Activated CD4-positive, alpha-beta T cell treated with anti-CD3 and anti-CD28 coated beads for 36 hours (primary cell): ENCODE measurements around the gene ZNF335. TPM values are rescaled to one million over a fixed set of nuclear protein-coding genes. Genes with fewer than 3 reads are reported as not detected.
A peak's percentile ranks its signal among the peaks of the same experiment; 100 is the strongest.

Experiments
- ATAC-seq: fragments of 200-7000 bp; cut with Tn5 transposase; one replicate; pipeline ENCODE4 v1.10.0; 2021; ENCODE audit warnings: mild to moderate bottlenecking, moderate library complexity
- CTCF ChIA-PET: fragments of 350-600 bp; sonication (Branson Sonifier 250); formaldehyde crosslinking; loops from one replicate; lab custom pipeline; 2021; ENCODE audit warnings: antibody characterized with exemption; lab: Charles Lee
- POLR2A ChIA-PET: fragments of 350-600 bp; sonication (Branson Sonifier 250); formaldehyde crosslinking; loops from one replicate; lab custom pipeline; 2021; ENCODE audit warnings: antibody characterized with exemption, inconsistent platforms; lab: Charles Lee
- DNase-seq: peaks from one replicate; pipeline ENCODE4 v3.0.0-alpha.2; 2020
- H3K27ac Mint-ChIP-seq: one replicate; pipeline ENCODE4 v1.8.0; 2021; ENCODE audit warnings: mixed read lengths
- H3K27me3 Mint-ChIP-seq: one replicate; pipeline ENCODE4 v1.8.0; 2021; ENCODE audit warnings: mixed read lengths
- H3K36me3 Mint-ChIP-seq: one replicate; pipeline ENCODE4 v1.8.0; 2021; ENCODE audit warnings: low read depth, mixed read lengths
- H3K4me1 Mint-ChIP-seq: one replicate; pipeline ENCODE4 v1.8.0; 2021; ENCODE audit warnings: mixed read lengths
- H3K4me3 Mint-ChIP-seq: one replicate; pipeline ENCODE4 v1.8.0; 2021; ENCODE audit warnings: mild to moderate bottlenecking, moderate library complexity, mixed read lengths
- H3K9me3 Mint-ChIP-seq: one replicate; pipeline ENCODE4 v1.8.0; 2021; ENCODE audit warnings: low read depth, mixed read lengths
- intact Hi-C, 2 experiments: fragments of 100-400 bp; cut with DNase I in 1 of 2; cut with micrococcal nuclease in 1 of 2; formaldehyde crosslinking; loops; one replicate each; pipeline versions ENCODE4 v1.14.2 to v1.15.1; 2022 to 2024; cut with DNase I, micrococcal nuclease
- total RNA-seq, 2 experiments: library from RNA; stranded (reverse); gene quantifications; one replicate each; pipeline ENCODE4 v1.2.3, GENCODE V29; 2021

ZNF335 gene
- total RNA-seq, 2 experiments from 2014 or later = 27.4 to 28.9 TPM

GRCh38 chr20:45950330-45950646 is 21.7 kb downstream of the ZNF335 start:
- ChIA-PET POLR2A (interaction anchor here (0.8 kb wide), 1 partner anchor 133 kb away, joined by 3 read pairs; no protein-coding TSS in a partner anchor), CTCF (interaction anchor here (0.6 to 1.2 kb wide), 4 partner anchors 10 to 151 kb away, joined by 3 to 5 read pairs (median 4); no protein-coding TSS in a partner anchor)
- no peaks in the 10 kb centered on the region for H3K9me3 Mint-ChIP-seq
- peaks cover 3% of the 10 kb centered on the region for H3K4me1 Mint-ChIP-seq
- H3K27me3 Mint-ChIP-seq = no peaks in the 10 kb centered on the region
- ATAC-seq = no peak
- H3K36me3 Mint-ChIP-seq = peaks cover 35% of the 10 kb centered on the region
- H3K27ac Mint-ChIP-seq = no peak overlapping the region
- H3K4me3 Mint-ChIP-seq = no peak overlapping the region
- no peak for DNase-seq
- intact Hi-C loops = no loop called here

- DNase-seq = no peak
- H3K4me1 Mint-ChIP-seq = peaks cover 3% of the 10 kb centered on the region
- H3K27me3 Mint-ChIP-seq = no peaks in the 10 kb centered on the region
- no peak overlapping the region for H3K4me3 Mint-ChIP-seq
- no peak overlapping the region for H3K27ac Mint-ChIP-seq
- H3K9me3 Mint-ChIP-seq = no peaks in the 10 kb centered on the region
- CTCF ChIA-PET = interaction anchor here (0.6 to 1.2 kb wide), 6 partner anchors 14 to 507 kb away, joined by 3 to 5 read pairs (median 4); no protein-coding TSS in a partner anchor
- POLR2A ChIA-PET = interaction anchor here (0.6 to 2.0 kb wide), 2 partner anchors 11 to 136 kb away, joined by 3 to 4 read pairs; no protein-coding TSS in a partner anchor
- peaks cover 37% of the 10 kb centered on the region for H3K36me3 Mint-ChIP-seq
- ATAC-seq = no peak
- intact Hi-C loops = no loop called here
Measured at GRCh38 chr20:45949542-45950329, 22.3 kb downstream of the ZNF335 start.

- H3K27me3 Mint-ChIP-seq = no peaks in the 10 kb centered on the region
- no peak overlapping the region for H3K27ac Mint-ChIP-seq
- H3K4me1 Mint-ChIP-seq = peaks cover 10% of the 10 kb centered on the region
- no peak overlapping the region for H3K4me3 Mint-ChIP-seq
- H3K9me3 Mint-ChIP-seq = no peaks in the 10 kb centered on the region
- no peak for DNase-seq
- intact Hi-C loops = no loop called here
- no peak for ATAC-seq
- ChIA-PET CTCF (interaction anchor here (0.6 to 1.0 kb wide), 4 partner anchors 25 to 563 kb away, joined by 3 to 5 read pairs (median 3); no protein-coding TSS in a partner anchor), POLR2A (interaction anchor here (0.6 to 2.0 kb wide), 3 partner anchors 12 to 135 kb away, joined by 3 to 4 read pairs (median 3); no protein-coding TSS in a partner anchor)
- peaks cover 43% of the 10 kb centered on the region for H3K36me3 Mint-ChIP-seq
Measured at GRCh38 chr20:45948742-45949541, 23.1 kb downstream of the ZNF335 start.

DNA sequence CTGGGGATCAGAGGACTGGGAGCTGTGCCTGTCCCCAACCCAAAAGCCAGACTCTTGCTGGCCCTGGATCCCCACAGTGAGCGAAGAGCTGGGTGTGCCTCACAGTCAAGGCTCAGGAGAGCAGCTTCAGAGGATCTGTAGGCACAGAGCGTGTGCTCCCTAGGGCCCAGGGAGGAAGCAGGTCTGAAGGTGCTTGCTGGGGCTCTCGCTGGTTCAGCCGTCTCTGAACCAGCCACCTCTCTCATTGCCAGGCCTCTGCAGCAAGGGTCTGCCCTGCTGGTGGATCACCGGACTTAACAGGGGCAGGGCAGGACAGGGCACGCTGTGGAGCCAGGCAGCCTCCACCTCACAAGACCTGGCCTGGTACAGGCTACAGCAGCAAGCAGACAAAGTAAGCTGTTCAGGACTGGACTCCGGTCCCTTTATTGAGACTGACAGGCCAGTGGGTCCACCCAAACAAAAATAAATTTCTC is 23.7 kb downstream of the ZNF335 start:
- intact Hi-C loops = no loop called here
- no peak overlapping the region for H3K27ac Mint-ChIP-seq
- H3K27me3 Mint-ChIP-seq = no peaks in the 10 kb centered on the region
- peaks cover 16% of the 10 kb centered on the region for H3K4me1 Mint-ChIP-seq
- H3K36me3 Mint-ChIP-seq = peaks cover 44% of the 10 kb centered on the region
- DNase-seq (no peak), ATAC-seq (no peak)
- ChIA-PET POLR2A (interaction anchor here (0.7 to 2.0 kb wide), 2 partner anchors 13 to 124 kb away, joined by 3 to 4 read pairs; no protein-coding TSS in a partner anchor), CTCF (interaction anchor here (0.7 to 0.8 kb wide), 2 partner anchors 22 to 563 kb away, joined by 3 to 5 read pairs; no protein-coding TSS in a partner anchor)
- no peak overlapping the region for H3K4me3 Mint-ChIP-seq
- H3K9me3 Mint-ChIP-seq = no peaks in the 10 kb centered on the region

DNA sequence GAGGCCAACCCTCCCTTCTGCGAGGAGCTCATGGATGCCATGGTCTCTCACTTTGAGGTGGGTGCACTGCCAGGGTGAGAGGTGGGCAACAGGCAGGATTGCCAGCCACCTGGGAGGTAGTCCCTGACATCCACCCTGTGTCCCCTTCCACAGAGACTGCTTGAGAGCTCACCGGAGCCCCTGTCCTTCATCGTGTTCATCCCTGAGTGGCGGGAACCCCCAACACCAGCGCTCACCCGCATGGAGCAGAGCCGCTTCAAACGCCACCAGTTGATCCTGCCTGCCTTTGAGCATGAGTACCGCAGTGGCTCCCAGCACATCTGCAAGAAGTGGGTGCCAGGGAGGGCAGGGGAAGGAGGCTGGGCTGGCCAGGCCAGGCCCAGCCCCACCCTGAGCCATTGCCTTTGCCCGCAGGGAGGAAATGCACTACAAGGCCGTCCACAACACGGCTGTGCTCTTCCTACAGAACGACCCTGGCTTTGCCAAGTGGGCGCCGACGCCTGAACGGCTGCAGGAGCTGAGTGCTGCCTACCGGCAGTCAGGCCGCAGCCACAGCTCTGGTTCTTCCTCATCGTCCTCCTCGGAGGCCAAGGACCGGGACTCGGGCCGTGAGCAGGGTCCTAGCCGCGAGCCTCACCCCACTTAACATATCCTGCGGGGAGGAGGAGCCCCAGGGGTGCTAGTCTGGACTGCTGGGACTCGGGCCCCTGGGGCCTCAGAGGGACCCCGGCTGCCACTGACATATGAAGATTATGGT is 24.7 kb downstream of the ZNF335 start:
- POLR2A ChIA-PET = interaction anchor here (0.6 to 1.8 kb wide), 3 partner anchors 12 to 134 kb away, joined by 3 to 11 read pairs (median 4); partner anchors contain the start of gene PCIF1
- H3K36me3 Mint-ChIP-seq = peaks cover 47% of the 10 kb centered on the region

GRCh38 chr20:45946149-45946970 is 25.6 kb downstream of the ZNF335 start:
- Mint-ChIP-seq H3K27me3 (no peaks in the 10 kb centered on the region), H3K4me3 (no peak overlapping the region), H3K4me1 (peaks cover 16% of the 10 kb centered on the region), H3K27ac (peak overlapping the region; percentile 29), H3K9me3 (no peaks in the 10 kb centered on the region), H3K36me3 (peaks cover 39% of the 10 kb centered on the region)
- intact Hi-C loops = no loop called here
- DNase-seq (peak; percentile 57), ATAC-seq (peak; percentile 62)
- POLR2A ChIA-PET = interaction anchor here (0.7 to 1.8 kb wide), 3 partner anchors 12 to 109 kb away, joined by 3 to 11 read pairs (median 4); partner anchors contain the start of gene PCIF1
- CTCF ChIA-PET = interaction anchor here (0.8 to 1.2 kb wide), 2 partner anchors 13 to 24 kb away, joined by 3 read pairs; no protein-coding TSS in a partner anchor

More for the DNA sequence above, 24.7 kb downstream of the ZNF335 start:
- H3K9me3 Mint-ChIP-seq = no peaks in the 10 kb centered on the region
- CTCF ChIA-PET = interaction anchor here (0.8 to 1.0 kb wide), 2 partner anchors 10 to 23 kb away, joined by 3 read pairs; no protein-coding TSS in a partner anchor
- DNase-seq (no peak), ATAC-seq (no peak)
- H3K27ac Mint-ChIP-seq = no peak overlapping the region
- no peak overlapping the region for H3K4me3 Mint-ChIP-seq
- H3K27me3 Mint-ChIP-seq = no peaks in the 10 kb centered on the region
- intact Hi-C loops = no loop called here
- peaks cover 16% of the 10 kb centered on the region for H3K4me1 Mint-ChIP-seq

GRCh38 chr20:45945678-45946148 is 26.3 kb downstream of the ZNF335 start:
- H3K36me3 Mint-ChIP-seq = peaks cover 38% of the 10 kb centered on the region
- no peak for ATAC-seq
- POLR2A ChIA-PET = interaction anchor here (1.3 kb wide), 1 partner anchor 20 kb away, joined by 4 read pairs; no protein-coding TSS in a partner anchor
- intact Hi-C loops = loop anchor here in 1 of 2 experiments (2.0 kb wide), 1 partner anchor 21 kb away; no protein-coding TSS in a partner anchor
- CTCF ChIA-PET = interaction anchor here (0.8 to 1.2 kb wide), 3 partner anchors 12 to 25 kb away, joined by 3 to 4 read pairs (median 3); no protein-coding TSS in a partner anchor
- no peak for DNase-seq
- no peak overlapping the region for H3K4me3 Mint-ChIP-seq
- H3K27ac Mint-ChIP-seq = peak overlapping the region; percentile 29
- H3K4me1 Mint-ChIP-seq = peaks cover 16% of the 10 kb centered on the region
- H3K9me3 Mint-ChIP-seq = no peaks in the 10 kb centered on the region
- no peaks in the 10 kb centered on the region for H3K27me3 Mint-ChIP-seq

GRCh38 chr20:45944965-45945677 is 26.9 kb downstream of the ZNF335 start:
- H3K27me3 Mint-ChIP-seq = no peaks in the 10 kb centered on the region
- H3K36me3 Mint-ChIP-seq = peaks cover 34% of the 10 kb centered on the region
- no peaks in the 10 kb centered on the region for H3K9me3 Mint-ChIP-seq
- ATAC-seq (no peak), DNase-seq (no peak)
- no peak overlapping the region for H3K4me3 Mint-ChIP-seq
- ChIA-PET POLR2A (interaction anchor here (1.2 kb wide), 1 partner anchor 13 kb away, joined by 5 read pairs; no protein-coding TSS in a partner anchor), CTCF (interaction anchor here (0.8 to 2.1 kb wide), 4 partner anchors 8 to 146 kb away, joined by 4 to 7 read pairs (median 4); partner anchors contain the start of gene PCIF1)
- peaks cover 16% of the 10 kb centered on the region for H3K4me1 Mint-ChIP-seq
- no peak overlapping the region for H3K27ac Mint-ChIP-seq
- intact Hi-C loops = loop anchor here in 1 of 2 experiments (2.0 kb wide), 1 partner anchor 22 kb away; no protein-coding TSS in a partner anchor
